ENCODE data around the gene EYA2. TPM values are rescaled to one million over a fixed set of nuclear protein-coding genes. Genes with fewer than 3 reads are reported as not detected.

The EYA2 gene
- total RNA-seq, 1 donor from 2014 or later, result 8.1 TPM

DNA sequence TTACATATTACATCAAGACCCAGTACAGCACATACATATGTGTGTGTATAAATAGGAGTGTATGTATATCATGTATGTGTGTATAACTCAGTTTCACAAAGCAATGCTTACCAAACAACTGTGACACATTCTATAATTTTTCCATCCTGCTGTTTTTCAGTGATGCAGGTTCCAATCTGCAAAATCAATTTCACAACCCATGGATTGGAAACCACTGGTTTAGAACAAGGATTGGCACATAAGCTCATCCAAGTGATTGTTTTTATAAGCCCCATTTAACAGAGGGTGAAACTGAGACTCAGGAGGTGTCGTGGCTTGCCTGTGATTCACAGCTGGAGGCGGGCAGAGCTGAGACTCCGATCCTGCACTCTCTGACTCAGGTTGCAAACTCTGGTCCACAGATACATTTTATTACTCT, 303.6 kb downstream of the EYA2 start:
- H3K27ac ChIP-seq, result no peak overlapping the region
- no peaks in the 10 kb centered on the region for H3K4me1 ChIP-seq
- no peak for DNase-seq (ENCODE audit: extremely low spot score in 2 of 2)
- no peaks in the 10 kb centered on the region for H3K27me3 ChIP-seq
- no peak overlapping the region for H3K4me3 ChIP-seq
- TF ChIP-seq CTCF (IDR thresholded peaks at IDR 0.05) (no peak), POLR2AphosphoS5 (IDR thresholded peaks at IDR 0.05; ENCODE audit: insufficient read depth in 1 of 2, low read depth in 1 of 2) (no peak), POLR2A (IDR thresholded peaks at IDR 0.05) (no peak)
- H3K36me3 ChIP-seq, result no peaks in the 10 kb centered on the region
- intact Hi-C loops (cut with DNase I), result loop anchor here (10.0 kb wide), 1 partner anchor 187 kb away; no protein-coding TSS in a partner anchor
- H3K9me3 ChIP-seq, result no peaks in the 10 kb centered on the region

- TF ChIP-seq POLR2A (IDR thresholded peaks at IDR 0.05) (no peak), CTCF (IDR thresholded peaks at IDR 0.05) (no peak), POLR2AphosphoS5 (IDR thresholded peaks at IDR 0.05; ENCODE audit: insufficient read depth in 1 of 2, low read depth in 1 of 2) (no peak)
- DNase-seq (ENCODE audit: extremely low spot score in 2 of 2), result no peak
- H3K27ac ChIP-seq, result no peak overlapping the region
- no peaks in the 10 kb centered on the region for H3K27me3 ChIP-seq
- no peaks in the 10 kb centered on the region for H3K9me3 ChIP-seq
- no peak overlapping the region for H3K4me3 ChIP-seq
- H3K36me3 ChIP-seq, result no peaks in the 10 kb centered on the region
- H3K4me1 ChIP-seq, result no peaks in the 10 kb centered on the region
- intact Hi-C loops (cut with DNase I), result loop anchor here (10.0 kb wide), 1 partner anchor 186 kb away; no protein-coding TSS in a partner anchor
Measured at GRCh38 chr20:47198996-47199552, 304.4 kb downstream of the EYA2 start.

- no peak overlapping the region for H3K4me3 ChIP-seq
- no peaks in the 10 kb centered on the region for H3K36me3 ChIP-seq
- H3K27me3 ChIP-seq, result no peaks in the 10 kb centered on the region
- H3K9me3 ChIP-seq, result no peaks in the 10 kb centered on the region
- no peak overlapping the region for H3K27ac ChIP-seq
- no peaks in the 10 kb centered on the region for H3K4me1 ChIP-seq
- intact Hi-C loops (cut with DNase I), result loop anchor here (2.0 kb wide), 1 partner anchor 52 kb away; no protein-coding TSS in a partner anchor
- no peak for DNase-seq (ENCODE audit: extremely low spot score in 2 of 2)
- TF ChIP-seq POLR2A (IDR thresholded peaks at IDR 0.05) (no peak), CTCF (IDR thresholded peaks at IDR 0.05) (no peak), POLR2AphosphoS5 (IDR thresholded peaks at IDR 0.05; ENCODE audit: insufficient read depth in 1 of 2, low read depth in 1 of 2) (no peak)
Measured at GRCh38 chr20:47201074-47201730, 306.6 kb downstream of the EYA2 start.

- Histone ChIP-seq H3K9me3 (no peaks in the 10 kb centered on the region), H3K36me3 (no peaks in the 10 kb centered on the region), H3K27me3 (no peaks in the 10 kb centered on the region), H3K4me3 (no peak overlapping the region), H3K4me1 (no peaks in the 10 kb centered on the region), H3K27ac (no peak overlapping the region)
- TF ChIP-seq POLR2AphosphoS5 (IDR thresholded peaks at IDR 0.05; ENCODE audit: insufficient read depth in 1 of 2, low read depth in 1 of 2) (no peak), CTCF (IDR thresholded peaks at IDR 0.05) (no peak), POLR2A (IDR thresholded peaks at IDR 0.05) (no peak)
- intact Hi-C loops (cut with DNase I), result no loop called here
- no peak for DNase-seq (ENCODE audit: extremely low spot score in 2 of 2)
Measured at GRCh38 chr20:47202733-47203667, 308.4 kb downstream of the EYA2 start.
